HepG2 (cell line): ENCODE results near the gene NMT2. TPM values are rescaled to one million over a fixed set of nuclear protein-coding genes. Genes with fewer than 3 reads are reported as not detected.

Source experiments
- ATAC-seq: fragments of 200-7000 bp; cut with Tn5 transposase; 3 replicates; pipeline ENCODE4 v1.9.1; 2020; ENCODE audit warnings: mild to moderate bottlenecking, moderate library complexity
- BruUV-seq: library from RNA; stranded (reverse); fragments of 400-500 nt; replicated peaks from 2 replicates; lab custom pipeline; 2021; lab: Mats Ljungman, UMichigan
- CTCF ChIA-PET: fragments of 300-600 bp; formaldehyde crosslinking; extraction: SDS; loops from one replicate; lab custom pipeline; 2021; ENCODE audit warnings: low total read pairs, inconsistent platforms, low intra/inter-chr PET ratio; lab: Yijun Ruan, JAX
- POLR2A ChIA-PET: fragments of 350-600 bp; sonication (Branson Sonifier 250); formaldehyde crosslinking; loops from one replicate; lab custom pipeline; 2020; ENCODE audit warnings: antibody characterized with exemption, inconsistent platforms; lab: Yijun Ruan, JAX
- DNase-seq: peaks from one replicate; pipeline ENCODE4 v3.0.0-alpha.2; 2015; ENCODE audit warnings: low spot score
- FAIRE-seq: peaks from 3 replicates; lab custom pipeline; 2011; peaks lifted over from hg19 to GRCh38; lab: Jason Lieb, UNC
- H2AFZ ChIP-seq: one replicate; pipeline ENCODE4 v1.6.1; 2011; ENCODE audit warnings: low read length, inconsistent platforms
- H3K27ac ChIP-seq: fragments of 300-600 bp; 3 replicates; pipeline ENCODE4 v1.8.0; 2011; ENCODE audit warnings: mixed run types, mild to moderate bottlenecking, mixed read lengths, low read length, inconsistent platforms; ENCODE audit not compliant: insufficient read depth; ENCODE audit errors: extremely low read length
- H3K27me3 ChIP-seq, 2 experiments: fragments of 200-600 bp in 1 of 2; 2 replicates in 1 of 2; 3 replicates in 1 of 2; pipeline versions ENCODE4 v1.6.0 to v1.8.0; 2011; ENCODE audit warnings: low read length in 2 of 2, mild to moderate bottlenecking in 2 of 2, moderate library complexity in 2 of 2, inconsistent platforms in 1 of 2; ENCODE audit not compliant: insufficient read depth in 2 of 2, control insufficient read depth in 1 of 2
- H3K36me3 ChIP-seq, 2 experiments: fragments of 200-600 bp in 1 of 2; replicated peaks in 1 of 2; 2 replicates in 1 of 2; 3 replicates in 1 of 2; pipeline versions ENCODE4 v1.5.1 to v1.8.0; 2011; ENCODE audit warnings: low read length in 2 of 2, inconsistent platforms in 1 of 2; ENCODE audit not compliant: insufficient read depth in 2 of 2, control insufficient read depth in 1 of 2
- H3K4me1 ChIP-seq: 2 replicates; pipeline ENCODE4 v1.5.1; 2012; ENCODE audit warnings: low read length, inconsistent platforms; ENCODE audit not compliant: insufficient read depth
- H3K4me2 ChIP-seq: 2 replicates; pipeline ENCODE4 v1.6.0; 2011; ENCODE audit warnings: low read depth, low read length, inconsistent platforms
- H3K4me3 ChIP-seq, 3 experiments: fragments of 200-600 bp in 1 of 3; sonication (generic), shearing (Covaris generic) in 1 of 3; replicated peaks in 1 of 3; 2 replicates each; pipeline ENCODE4 v1.5.1; 2011 to 2016; ENCODE audit warnings: low read length in 3 of 3, inconsistent platforms in 2 of 3, low read depth in 2 of 3, mild to moderate bottlenecking in 2 of 3, control low read depth in 1 of 3, mixed read lengths in 1 of 3; ENCODE audit not compliant: insufficient read depth in 1 of 3
- H3K79me2 ChIP-seq: one replicate; pipeline ENCODE4 v1.6.1; 2011; ENCODE audit warnings: low read length, inconsistent platforms; ENCODE audit not compliant: insufficient read depth
- H3K9ac ChIP-seq: 2 replicates; pipeline ENCODE4 v1.6.0; 2011; ENCODE audit warnings: mild to moderate bottlenecking, low read depth, low read length, inconsistent platforms; ENCODE audit not compliant: insufficient read depth
- H3K9me3 ChIP-seq: 2 replicates; pipeline ENCODE4 v1.5.1; 2012; ENCODE audit warnings: mild to moderate bottlenecking, low read length
- H4K20me1 ChIP-seq: 2 replicates; pipeline ENCODE4 v1.6.0; 2011; ENCODE audit warnings: inconsistent platforms, mild to moderate bottlenecking, low read length, moderate library complexity; ENCODE audit not compliant: insufficient read depth
- EED ChIP-seq: sonication (generic); formaldehyde crosslinking; IDR thresholded peaks from 2 replicates; pipeline ENCODE4 v1.5.0; 2020; ENCODE audit warnings: mild to moderate bottlenecking, missing genetic modification reagents
- GZF1 ChIP-seq: sonication (generic); formaldehyde crosslinking; IDR thresholded peaks from 2 replicates; pipeline ENCODE4 v1.5.1; 2020; ENCODE audit warnings: mild to moderate bottlenecking, missing genetic modification reagents
- KAT2B ChIP-seq: fragments of 150-350 bp; IDR thresholded peaks from 2 replicates; pipeline ENCODE4 v1.6.1; 2014; ENCODE audit warnings: low read depth, low read length, borderline replicate concordance
- MEF2D ChIP-seq: sonication (generic); formaldehyde crosslinking; IDR thresholded peaks from 2 replicates; pipeline ENCODE4 v1.5.1; 2020; ENCODE audit warnings: mild to moderate bottlenecking, missing genetic modification reagents
- NCOA1 ChIP-seq: sonication (generic); formaldehyde crosslinking; IDR thresholded peaks from 2 replicates; pipeline ENCODE4 v1.9.0; 2021; ENCODE audit warnings: missing genetic modification reagents
- NR2F2 ChIP-seq: IDR thresholded peaks from 2 replicates; pipeline ENCODE4 v1.6.1; 2012; ENCODE audit warnings: low read depth, inconsistent platforms, borderline replicate concordance
- PITX1 ChIP-seq: sonication (generic); formaldehyde crosslinking; IDR thresholded peaks from 2 replicates; pipeline ENCODE4 v1.5.1; 2020; ENCODE audit warnings: mild to moderate bottlenecking, missing genetic modification reagents
- SRY ChIP-seq: sonication (generic); formaldehyde crosslinking; IDR thresholded peaks from 2 replicates; pipeline ENCODE4 v1.8.0; 2022; ENCODE audit warnings: mild to moderate bottlenecking, missing genetic modification reagents
- WIZ ChIP-seq: sonication (generic); formaldehyde crosslinking; IDR thresholded peaks from 2 replicates; pipeline ENCODE4 v1.5.1; 2020; ENCODE audit warnings: mild to moderate bottlenecking, missing genetic modification reagents
- XBP1 ChIP-seq: sonication (generic); formaldehyde crosslinking; IDR thresholded peaks from 2 replicates; pipeline ENCODE4 v1.5.0; 2020; ENCODE audit warnings: missing genetic modification reagents
- ZBTB14 ChIP-seq: sonication (generic); formaldehyde crosslinking; IDR thresholded peaks from 2 replicates; pipeline ENCODE4 v1.4.0; 2020; ENCODE audit warnings: missing genetic modification reagents
- ZNF160 ChIP-seq: sonication (generic); formaldehyde crosslinking; IDR thresholded peaks from 2 replicates; pipeline ENCODE4 v1.8.0; 2022; ENCODE audit warnings: mild to moderate bottlenecking, inconsistent platforms, missing genetic modification reagents
- ZNF441 ChIP-seq: sonication (generic); formaldehyde crosslinking; IDR thresholded peaks from 2 replicates; pipeline ENCODE4 v1.7.0; 2021; ENCODE audit warnings: missing genetic modification reagents, borderline replicate concordance
- ZNF766 ChIP-seq: sonication (generic); formaldehyde crosslinking; IDR thresholded peaks from 2 replicates; pipeline ENCODE4 v1.5.0; 2020; ENCODE audit warnings: missing genetic modification reagents, borderline replicate concordance
- WGBS: methylation state at CpG from one replicate; pipeline ENCODE4 v1.1.6; 2017; ENCODE audit warnings: low lambda C conversion rate; 5-methylcytosine and 5-hydroxymethylcytosine counted together
- in situ Hi-C: cut with HindIII; loops from 2 replicates; pipeline ENCODE4 v1.10.0; 2017; ENCODE audit warnings: low pct_unique_long_range_greater_than_20kb; ENCODE audit not compliant: extremely low pct_ligation_motif_present
- intact Hi-C: fragments of 100-400 bp; cut with micrococcal nuclease; formaldehyde crosslinking; loops from one replicate; pipeline ENCODE4 v1.10.0; 2022; ENCODE audit not compliant: unreplicated experiment
- polyA plus RNA-seq, 8 experiments: library from polyadenylated mRNA; depleted of rRNA in 3 of 8; stranded (reverse) in 7 of 8; unstranded in 1 of 8; fragments of >200 nt; fragmentation: Illumina TruSeq in 4 of 8; extraction: Trizol in 4 of 8; gene quantifications; 2 replicates each; pipeline versions ENCODE4 v1.2.1 to v1.2.3, GENCODE V29; 2011 to 2016; ENCODE audit warnings: low read depth in 4 of 8, missing spikeins in 1 of 8, mixed read lengths in 1 of 8; ENCODE audit not compliant: insufficient read depth in 1 of 8
- total RNA-seq, 5 experiments: library from RNA; depleted of rRNA; stranded (reverse); fragments of >200 nt; fragmentation: Illumina TruSeq; extraction: Trizol; gene quantifications; 2 replicates each; pipeline ENCODE4 v1.2.3, GENCODE V29; 2016; ENCODE audit warnings: low read depth in 1 of 5
- TF ChIP-seq, protein P1 (sequence below): sonication (generic); formaldehyde crosslinking; IDR thresholded peaks from 2 replicates; pipeline ENCODE4 v1.9.0; 2021; ENCODE audit warnings: missing genetic modification reagents, mild to moderate bottlenecking, borderline replicate concordance
- TF ChIP-seq, protein P2 (sequence below): sonication (generic); formaldehyde crosslinking; conservative IDR thresholded peaks from 2 replicates; pipeline ENCODE4 v1.8.0; 2022; ENCODE audit warnings: mild to moderate bottlenecking, moderate library complexity, missing genetic modification reagents

NMT2 gene
- total and polyA plus RNA-seq, 2 of the 13 experiments (the other 11 are each of a cell fraction or from before 2014, with no cell fraction given), result 10.1 to 23.8 TPM

GRCh38 chr10:15060638-15061037, 107.9 kb downstream of the NMT2 start:
- no peaks in the 10 kb centered on the region; a peak in 1 of 5 replicates for H3K27me3 ChIP-seq
- no peak for TF ChIP-seq PITX1 (CRISPR knock-in tag)
- no peak for TF ChIP-seq ZNF160
- TF ChIP-seq NR2F2, result no peak
- no peak for TF ChIP-seq MEF2D (CRISPR knock-in tag)
- TF ChIP-seq ZNF441 (CRISPR knock-in tag), result no peak
- TF ChIP-seq GZF1 (CRISPR knock-in tag), result no peak
- TF ChIP-seq ZBTB14, result no peak
- TF ChIP-seq SRY (CRISPR knock-in tag), result no peak
- no peak for TF ChIP-seq EED (CRISPR knock-in tag)
- TF ChIP-seq, protein P1, sequence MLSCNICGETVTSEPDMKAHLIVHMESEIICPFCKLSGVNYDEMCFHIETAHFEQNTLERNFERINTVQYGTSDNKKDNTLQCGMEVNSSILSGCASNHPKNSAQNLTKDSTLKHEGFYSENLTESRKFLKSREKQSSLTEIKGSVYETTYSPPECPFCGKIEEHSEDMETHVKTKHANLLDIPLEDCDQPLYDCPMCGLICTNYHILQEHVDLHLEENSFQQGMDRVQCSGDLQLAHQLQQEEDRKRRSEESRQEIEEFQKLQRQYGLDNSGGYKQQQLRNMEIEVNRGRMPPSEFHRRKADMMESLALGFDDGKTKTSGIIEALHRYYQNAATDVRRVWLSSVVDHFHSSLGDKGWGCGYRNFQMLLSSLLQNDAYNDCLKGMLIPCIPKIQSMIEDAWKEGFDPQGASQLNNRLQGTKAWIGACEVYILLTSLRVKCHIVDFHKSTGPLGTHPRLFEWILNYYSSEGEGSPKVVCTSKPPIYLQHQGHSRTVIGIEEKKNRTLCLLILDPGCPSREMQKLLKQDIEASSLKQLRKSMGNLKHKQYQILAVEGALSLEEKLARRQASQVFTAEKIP (CRISPR knock-in tag), result no peak
- TF ChIP-seq KAT2B, result no peak
- TF ChIP-seq WIZ (CRISPR knock-in tag), result no peak
- no peak for TF ChIP-seq ZNF766 (CRISPR knock-in tag)
- no peak for TF ChIP-seq NCOA1 (CRISPR knock-in tag)
- no peak for TF ChIP-seq XBP1
- TF ChIP-seq, protein P2, sequence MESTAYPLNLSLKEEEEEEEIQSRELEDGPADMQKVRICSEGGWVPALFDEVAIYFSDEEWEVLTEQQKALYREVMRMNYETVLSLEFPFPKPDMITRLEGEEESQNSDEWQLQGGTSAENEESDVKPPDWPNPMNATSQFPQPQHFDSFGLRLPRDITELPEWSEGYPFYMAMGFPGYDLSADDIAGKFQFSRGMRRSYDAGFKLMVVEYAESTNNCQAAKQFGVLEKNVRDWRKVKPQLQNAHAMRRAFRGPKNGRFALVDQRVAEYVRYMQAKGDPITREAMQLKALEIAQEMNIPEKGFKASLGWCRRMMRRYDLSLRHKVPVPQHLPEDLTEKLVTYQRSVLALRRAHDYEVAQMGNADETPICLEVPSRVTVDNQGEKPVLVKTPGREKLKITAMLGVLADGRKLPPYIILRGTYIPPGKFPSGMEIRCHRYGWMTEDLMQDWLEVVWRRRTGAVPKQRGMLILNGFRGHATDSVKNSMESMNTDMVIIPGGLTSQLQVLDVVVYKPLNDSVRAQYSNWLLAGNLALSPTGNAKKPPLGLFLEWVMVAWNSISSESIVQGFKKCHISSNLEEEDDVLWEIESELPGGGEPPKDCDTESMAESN (CRISPR knock-in tag), result no peak
- in situ Hi-C loops, result no loop called here
- H3K4me2 ChIP-seq, result no peak overlapping the region
- 0 out of 2 replicates have a peak, but pooled peaks cover 6% of the 10 kb centered on the region for H3K9me3 ChIP-seq
- ATAC-seq (no peak), DNase-seq (no peak), FAIRE-seq (no peak)
- no peaks in the 10 kb centered on the region for H3K79me2 ChIP-seq
- BruUV-seq, result no TSS peak
- H4K20me1 ChIP-seq, result no peaks in the 10 kb centered on the region
- H3K9ac ChIP-seq, result no peak overlapping the region
- no peaks in the 10 kb centered on the region for H3K4me1 ChIP-seq
- no peaks in the 10 kb centered on the region for H3K36me3 ChIP-seq
- no peak overlapping the region for H3K27ac ChIP-seq
- POLR2A ChIA-PET, result no interaction called here
- no peak overlapping the region for H3K4me3 ChIP-seq
- no peak overlapping the region for H2AFZ ChIP-seq
- CTCF ChIA-PET, result no interaction called here
- WGBS, result 1% methylated on average over 2 of the region's 2 CpGs
- intact Hi-C loops, result no loop called here
